Left kidney (tissue), 2 donors: ENCODE results near the gene KCNV2. TPM values are rescaled to one million over a fixed set of nuclear protein-coding genes. Genes with fewer than 3 reads are reported as not detected.

ENCODE experiments used
- DNase-seq: peaks from one replicate; pipeline ENCODE4 v3.0.0-alpha.2; 2013
- polyA plus RNA-seq: library from polyadenylated mRNA; unstranded; fragments of 120-200 nt; gene quantifications from one replicate; pipeline ENCODE4 v1.2.1, GENCODE V29; 2013; ENCODE audit not compliant: insufficient read length

Gene KCNV2
- polyA plus RNA-seq, 1 donor, result 0.27 TPM

GRCh38 chr9:2758898-2759510 is 41.7 kb downstream of the KCNV2 start:
- no peak for DNase-seq

GRCh38 chr9:2761424-2761823 is 44.1 kb downstream of the KCNV2 start:
- DNase-seq, result no peak

- DNase-seq, result no peak
Observed at GRCh38 chr9:2764353-2764752, 47.0 kb downstream of the KCNV2 start.

- DNase-seq, result no peak
Observed at GRCh38 chr9:2765250-2765880, 48.1 kb downstream of the KCNV2 start.

GRCh38 chr9:2767800-2768677 is 50.7 kb downstream of the KCNV2 start:
- DNase-seq, result no peak

- DNase-seq, result no peak
Observed at GRCh38 chr9:2771087-2771486, 53.8 kb downstream of the KCNV2 start.

- DNase-seq, result no peak
Observed at GRCh38 chr9:2771661-2772060, 54.4 kb downstream of the KCNV2 start.

GRCh38 chr9:2777454-2777853 is 60.1 kb downstream of the KCNV2 start:
- DNase-seq, result no peak

- DNase-seq, result no peak
Observed at GRCh38 chr9:2778816-2779215, 61.5 kb downstream of the KCNV2 start.

Other genes starting within 250 kb of the KCNV2 start
- 33.0 TPM for gene VLDLR, start 95.7 kb upstream of the KCNV2 start, polyA plus RNA-seq
- 44.7 TPM for gene PUM3, start 126.6 kb downstream of the KCNV2 start, polyA plus RNA-seq